Measurements from ENCODE around the gene ARL8A. TPM values are rescaled to one million over a fixed set of nuclear protein-coding genes. Genes with fewer than 3 reads are reported as not detected.
"Not testable (repeated sequence)": the region's sequence is repeated elsewhere in the genome, so short reads cannot be mapped to it uniquely, and the experiment has no call there.

The ARL8A gene
- total RNA-seq, 1 donor from 2014 or later: 74.5 TPM

DNA sequence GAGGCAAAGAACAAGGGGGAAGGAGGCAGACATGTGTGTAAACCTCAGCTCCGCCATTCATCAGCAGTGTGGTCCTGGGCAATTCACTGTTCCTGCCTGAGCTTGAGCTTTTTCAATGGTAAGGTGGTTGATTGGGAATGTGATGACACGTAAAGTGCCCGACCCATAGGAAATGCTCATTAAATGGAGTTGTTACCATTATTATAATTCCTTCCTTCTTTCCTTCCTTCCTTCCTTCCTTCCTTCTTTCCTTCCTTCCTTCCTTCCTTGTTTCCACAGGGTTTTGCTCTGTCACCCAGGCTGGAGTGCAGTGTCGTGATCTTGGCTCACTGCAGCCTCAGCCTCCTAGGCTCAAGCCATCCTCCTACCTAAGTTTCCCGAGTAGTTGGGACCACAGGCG lies 17.5 kb downstream of the ARL8A start:
- intact Hi-C loops (cut with DNase I): no loop called here
- no peak for DNase-seq (ENCODE audit: low spot score)

- intact Hi-C loops (cut with DNase I): no loop called here
- no peak for DNase-seq (ENCODE audit: low spot score)
Measured at GRCh38 chr1:202126426-202126825, 18.1 kb downstream of the ARL8A start.

GRCh38 chr1:202125611-202126010 lies 18.9 kb downstream of the ARL8A start:
- intact Hi-C loops (cut with DNase I): no loop called here
- DNase-seq (ENCODE audit: low spot score): no peak

DNA sequence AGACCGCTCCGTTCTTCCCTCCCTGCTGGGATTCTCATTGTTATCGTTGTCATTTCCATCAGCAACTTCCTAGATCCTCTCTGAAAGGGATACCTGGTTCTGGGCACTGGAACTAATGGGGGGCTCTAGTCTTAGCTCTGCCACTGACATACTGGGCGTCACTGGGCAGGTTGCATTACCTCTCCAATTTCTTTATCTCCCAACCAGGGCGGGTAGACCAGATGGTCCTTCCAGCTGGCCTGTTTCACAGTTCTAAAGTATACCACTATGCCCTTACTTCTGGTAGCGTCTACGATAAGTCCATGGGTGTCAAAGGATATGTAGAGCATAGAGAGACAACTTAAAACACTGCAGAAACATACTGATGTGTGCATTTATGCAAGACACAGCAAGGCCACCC lies 20.4 kb downstream of the ARL8A start:
- intact Hi-C loops (cut with DNase I): no loop called here
- DNase-seq (ENCODE audit: low spot score): no peak

GRCh38 chr1:202123336-202123813 lies 21.2 kb downstream of the ARL8A start:
- intact Hi-C loops (cut with DNase I): no loop called here
- no peak for DNase-seq (ENCODE audit: low spot score)

DNA sequence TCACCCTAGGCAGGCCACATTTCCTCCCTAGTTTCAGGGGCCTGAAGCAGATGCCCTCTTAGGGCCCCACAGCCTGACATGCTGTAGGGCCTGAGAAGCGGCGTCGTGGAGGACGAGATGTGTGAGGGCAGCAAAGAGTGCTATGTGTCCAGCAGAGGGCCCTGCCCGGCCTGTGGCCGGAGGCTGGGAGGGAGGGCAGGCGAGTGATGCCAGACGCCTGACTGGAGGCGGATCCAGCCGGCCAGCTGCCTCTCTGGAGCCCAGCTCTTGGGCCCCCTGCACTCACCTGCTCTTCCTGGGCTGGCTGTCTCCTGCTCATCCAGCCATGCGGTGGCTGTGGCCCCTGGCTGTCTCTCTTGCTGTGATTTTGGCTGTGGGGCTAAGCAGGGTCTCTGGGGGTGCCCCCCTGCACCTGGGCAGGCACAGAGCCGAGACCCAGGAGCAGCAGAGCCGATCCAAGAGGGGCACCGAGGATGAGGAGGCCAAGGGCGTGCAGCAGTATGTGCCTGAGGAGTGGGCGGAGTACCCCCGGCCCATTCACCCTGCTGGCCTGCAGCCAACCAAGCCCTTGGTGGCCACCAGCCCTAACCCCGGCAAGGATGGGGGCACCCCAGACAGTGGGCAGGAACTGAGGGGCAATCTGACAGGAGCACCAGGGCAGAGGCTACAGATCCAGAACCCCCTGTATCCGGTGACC lies 21.8 kb downstream of the ARL8A start, which contains the start of gene GPR37L1:
GPR37L1 (plus strand) TSS at position 279 of the 697 bp plus-strand sequence; CDS start at position 326, 47 bp downstream.
- intact Hi-C loops (cut with DNase I): no loop called here
- peak; percentile 81 for DNase-seq (ENCODE audit: low spot score)

GRCh38 chr1:202121006-202121405 lies 23.5 kb downstream of the ARL8A start:
- intact Hi-C loops (cut with DNase I): no loop called here

GRCh38 chr1:202117898-202118371 lies 26.6 kb downstream of the ARL8A start:
- intact Hi-C loops (cut with DNase I): no loop called here
- DNase-seq (ENCODE audit: low spot score): no peak

More at GRCh38 chr1:202121006-202121405, 23.5 kb downstream of the ARL8A start:
- DNase-seq (ENCODE audit: low spot score): no peak

DNA sequence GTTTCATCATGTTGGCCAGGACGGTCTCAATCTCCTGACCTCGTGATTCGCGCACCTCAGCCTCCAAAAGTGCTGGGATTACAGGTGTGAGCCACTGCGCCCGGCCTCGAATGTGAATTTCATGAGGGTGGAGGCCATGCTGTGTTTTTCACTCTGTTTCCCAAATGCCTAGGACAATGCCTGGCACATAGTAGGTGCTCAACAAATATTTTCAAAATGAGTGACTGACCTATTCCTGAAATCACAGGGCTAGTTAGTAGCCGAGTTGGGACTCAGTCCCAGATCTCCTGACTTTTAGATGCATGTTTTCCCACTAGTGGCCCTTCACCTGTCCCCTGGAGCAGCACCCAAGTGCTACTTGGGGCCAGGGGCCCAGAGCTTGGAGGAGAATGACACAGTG lies 28.2 kb downstream of the ARL8A start:
- no peak for DNase-seq (ENCODE audit: low spot score)
- intact Hi-C loops (cut with DNase I): no loop called here

GRCh38 chr1:202113690-202114300 lies 30.7 kb downstream of the ARL8A start:
- no peak for DNase-seq (ENCODE audit: low spot score)
- intact Hi-C loops (cut with DNase I): no loop called here

- intact Hi-C loops (cut with DNase I): no loop called here
- DNase-seq (ENCODE audit: low spot score): no peak
Measured at GRCh38 chr1:202112859-202113689, 31.5 kb downstream of the ARL8A start.

- DNase-seq (ENCODE audit: low spot score); intact Hi-C loops (cut with DNase I): not testable (repeated sequence)
Measured at GRCh38 chr1:202111589-202111988, 32.9 kb downstream of the ARL8A start.

DNA sequence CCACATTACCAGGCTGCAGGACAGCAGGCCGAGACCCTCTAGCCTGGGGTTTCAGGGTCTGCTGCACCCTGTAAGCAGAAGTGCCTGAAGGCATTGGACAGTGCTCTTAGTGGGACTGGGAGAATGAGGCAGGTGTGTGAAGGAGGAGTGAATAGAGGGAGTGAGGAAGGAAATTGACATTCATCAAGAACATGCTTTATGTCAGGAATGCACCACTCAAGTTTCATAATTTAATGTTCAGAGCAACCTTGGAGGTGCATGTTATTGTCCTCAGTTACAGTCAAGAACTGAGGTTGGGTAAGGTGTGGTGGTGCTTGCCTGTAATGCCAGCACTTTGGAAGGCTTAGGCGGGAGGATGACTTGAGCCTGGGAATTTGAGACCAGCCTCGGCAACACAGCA lies 33.6 kb downstream of the ARL8A start:
- no peak for DNase-seq (ENCODE audit: low spot score)
- intact Hi-C loops (cut with DNase I): no loop called here

GRCh38 chr1:202107801-202108731 lies 36.5 kb downstream of the ARL8A start:
- no peak for DNase-seq (ENCODE audit: low spot score)
- intact Hi-C loops (cut with DNase I): loop anchor here (5.0 kb wide), 2 partner anchors 51 to 221 kb away; partner anchors contain the start of gene SHISA4

- peak; percentile 86 for DNase-seq (ENCODE audit: low spot score)
- intact Hi-C loops (cut with DNase I): loop anchor here (5.0 kb wide), 2 partner anchors 50 to 220 kb away; partner anchors contain the start of gene SHISA4
Measured at GRCh38 chr1:202107321-202107761, 37.2 kb downstream of the ARL8A start.

DNA sequence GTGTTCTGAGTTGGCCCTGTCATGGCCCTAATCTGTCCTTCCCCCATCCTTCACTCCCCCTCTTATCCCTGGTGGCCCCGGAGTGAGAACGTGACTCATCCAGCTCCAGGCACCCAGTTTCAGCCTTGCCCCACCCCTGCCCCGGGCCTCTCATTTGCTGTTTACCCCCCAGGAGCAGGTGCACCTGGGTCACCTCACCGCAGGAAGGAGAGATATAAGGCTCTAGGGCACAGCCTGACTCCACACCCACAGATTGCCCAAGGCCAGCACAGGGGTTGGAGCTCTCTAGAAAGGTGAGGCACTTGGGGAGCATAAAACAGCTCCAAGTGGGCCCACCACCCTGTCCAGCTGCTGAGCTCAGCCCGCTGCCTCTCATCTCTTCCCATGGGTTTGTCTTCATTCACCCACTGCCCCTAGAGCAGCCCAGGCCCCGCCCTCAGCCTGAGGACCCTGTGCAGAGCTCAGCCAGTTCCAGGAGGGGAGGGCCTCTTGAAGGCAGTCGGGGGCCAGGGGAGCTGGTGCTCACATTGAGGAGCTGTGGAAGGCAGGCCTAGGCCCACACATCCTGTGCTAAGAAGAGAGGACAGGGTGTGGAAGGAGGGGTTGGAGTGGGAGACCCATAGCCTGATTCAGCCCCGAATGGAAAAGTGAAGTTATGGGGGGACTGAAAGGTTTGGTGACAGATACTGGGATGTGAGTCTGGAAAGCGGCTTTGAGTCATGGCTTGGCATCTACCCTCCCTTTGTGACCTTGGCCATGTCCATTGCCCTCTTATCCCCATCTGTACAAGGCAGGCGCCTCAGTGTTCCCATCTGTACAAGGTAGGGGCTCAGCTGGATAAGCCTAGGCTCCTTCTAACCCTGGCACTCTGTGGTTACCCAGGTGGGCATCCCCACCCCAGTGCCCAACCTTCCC lies 37.9 kb downstream of the ARL8A start:
- intact Hi-C loops (cut with DNase I): loop anchor here (5.0 kb wide), 2 partner anchors 49 to 219 kb away; partner anchors contain the start of gene SHISA4
- no peak for DNase-seq (ENCODE audit: low spot score)

- no peak for DNase-seq (ENCODE audit: low spot score)
Measured at GRCh38 chr1:202105571-202106339, 38.8 kb downstream of the ARL8A start.

More at GRCh38 chr1:202105571-202106339, 38.8 kb downstream of the ARL8A start:
- intact Hi-C loops (cut with DNase I): loop anchor here (5.0 kb wide), 2 partner anchors 48 to 218 kb away; partner anchors contain the start of gene SHISA4

All from cardiac septum (tissue), 1 donor.